ENCODE results near the gene GPR17.

Gene GPR17

DNA sequence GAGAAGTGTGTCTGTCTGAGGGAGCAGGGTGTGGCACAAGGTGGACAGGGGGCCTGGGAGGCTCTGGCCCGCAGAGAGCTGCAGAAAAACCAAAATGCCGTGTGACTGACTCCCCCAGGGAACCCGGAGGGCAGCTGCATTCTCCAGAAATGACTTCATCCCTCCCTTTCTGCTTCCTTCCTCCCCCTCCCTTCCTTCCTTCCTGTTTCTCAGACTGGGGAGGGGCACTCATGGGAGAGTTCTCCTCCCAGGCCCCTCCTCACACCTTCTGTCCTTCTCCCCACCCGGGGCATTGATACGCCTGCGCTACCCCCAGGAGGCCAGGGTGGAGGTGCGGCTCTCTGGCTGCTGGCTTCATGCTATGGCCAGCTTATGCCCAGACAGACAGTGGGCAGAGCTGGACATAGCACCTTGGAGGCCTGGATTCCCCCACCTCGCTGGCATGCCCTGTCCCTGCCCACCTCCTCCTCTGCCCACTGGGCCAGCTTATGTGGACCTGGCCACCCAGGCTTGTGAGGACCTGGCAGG lies 8.2 kb upstream of the GPR17 start:
- DNase-seq, result peak; percentile 37
- in situ Hi-C loops (cut with HindIII; ENCODE audit: low pct_ligation_motif_present, low sequenced_read_pairs), result no loop called here
- no peaks in the 10 kb centered on the region for H3K36me3 ChIP-seq (replicated peaks)
- H3K27me3 ChIP-seq (replicated peaks), result no peaks in the 10 kb centered on the region
- no peak overlapping the region for H3K27ac ChIP-seq
- no peak overlapping the region for H3K4me3 ChIP-seq (ENCODE audit: low read depth, low read length)
- no peak for TF ChIP-seq CTCF (IDR thresholded peaks at IDR 0.05; ENCODE audit: low read depth, low read length, missing control alignments)

DNA sequence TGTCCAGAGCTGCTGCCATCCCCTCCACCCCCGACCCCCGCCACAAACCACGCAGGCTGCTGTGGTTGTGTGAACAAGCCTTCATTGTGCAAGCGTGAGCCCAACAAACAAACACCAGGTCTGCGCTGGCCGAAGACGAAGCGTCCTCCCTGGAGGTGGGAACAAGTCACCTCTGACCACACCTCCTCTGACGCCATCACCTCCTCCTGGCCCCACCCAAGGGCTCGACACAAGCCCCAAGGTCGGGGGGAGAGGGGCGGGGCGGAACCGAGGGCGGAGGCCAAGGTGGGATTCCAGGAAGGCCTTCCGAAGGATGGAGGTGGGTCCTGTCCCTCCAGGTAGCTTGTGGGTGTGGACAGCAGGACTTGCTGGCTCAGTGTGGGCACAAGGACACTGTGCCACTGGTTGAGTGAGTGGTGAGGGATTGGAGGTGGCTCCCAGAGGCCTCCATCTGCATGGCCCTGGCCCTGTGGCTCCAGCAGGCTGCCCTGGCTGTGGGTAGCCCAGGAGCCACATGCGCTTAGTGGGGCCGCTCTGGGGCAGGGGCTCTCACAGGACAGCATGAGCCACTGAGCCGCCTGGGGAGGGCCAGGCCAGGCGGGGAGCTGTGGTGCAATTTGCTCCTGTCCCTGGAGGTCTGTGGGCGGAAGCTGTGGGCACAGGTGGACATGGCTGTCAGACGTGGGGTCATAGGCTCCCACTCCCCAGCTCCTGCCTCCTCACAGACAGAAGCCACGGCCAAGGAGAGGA lies 7.4 kb upstream of the GPR17 start:
- H3K36me3 ChIP-seq (replicated peaks), result no peaks in the 10 kb centered on the region
- no peak for DNase-seq
- in situ Hi-C loops (cut with HindIII; ENCODE audit: low pct_ligation_motif_present, low sequenced_read_pairs), result no loop called here
- no peaks in the 10 kb centered on the region for H3K27me3 ChIP-seq (replicated peaks)
- H3K27ac ChIP-seq, result no peak overlapping the region
- no peak overlapping the region for H3K4me3 ChIP-seq (ENCODE audit: low read depth, low read length)
- no peak for TF ChIP-seq CTCF (IDR thresholded peaks at IDR 0.05; ENCODE audit: low read depth, low read length, missing control alignments)

DNA sequence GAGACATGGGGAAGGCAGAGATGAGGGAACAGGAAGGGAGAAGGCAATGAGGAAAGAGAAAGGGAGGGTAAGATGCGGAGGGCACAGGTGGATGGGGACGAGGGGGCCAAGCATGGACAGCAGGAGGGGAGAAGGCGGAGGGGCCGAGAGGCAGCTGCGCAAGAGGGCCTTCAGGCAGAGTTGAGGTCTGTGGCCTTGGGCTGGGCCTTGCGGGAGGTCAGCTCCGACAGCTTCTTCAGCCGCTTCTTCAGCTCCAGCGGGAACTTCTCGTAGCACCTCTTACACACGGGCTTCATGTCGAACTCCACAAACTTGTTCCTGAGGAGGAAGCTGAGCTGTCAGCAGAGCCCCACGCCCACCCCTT lies 6.9 kb upstream of the GPR17 start:
- Histone ChIP-seq H3K27ac (no peak overlapping the region), H3K27me3 (replicated peaks) (no peaks in the 10 kb centered on the region), H3K36me3 (replicated peaks) (no peaks in the 10 kb centered on the region), H3K4me3 (ENCODE audit: low read depth, low read length) (no peak overlapping the region)
- in situ Hi-C loops (cut with HindIII; ENCODE audit: low pct_ligation_motif_present, low sequenced_read_pairs), result no loop called here
- TF ChIP-seq CTCF (IDR thresholded peaks at IDR 0.05; ENCODE audit: low read depth, low read length, missing control alignments), result no peak
- no peak for DNase-seq

DNA sequence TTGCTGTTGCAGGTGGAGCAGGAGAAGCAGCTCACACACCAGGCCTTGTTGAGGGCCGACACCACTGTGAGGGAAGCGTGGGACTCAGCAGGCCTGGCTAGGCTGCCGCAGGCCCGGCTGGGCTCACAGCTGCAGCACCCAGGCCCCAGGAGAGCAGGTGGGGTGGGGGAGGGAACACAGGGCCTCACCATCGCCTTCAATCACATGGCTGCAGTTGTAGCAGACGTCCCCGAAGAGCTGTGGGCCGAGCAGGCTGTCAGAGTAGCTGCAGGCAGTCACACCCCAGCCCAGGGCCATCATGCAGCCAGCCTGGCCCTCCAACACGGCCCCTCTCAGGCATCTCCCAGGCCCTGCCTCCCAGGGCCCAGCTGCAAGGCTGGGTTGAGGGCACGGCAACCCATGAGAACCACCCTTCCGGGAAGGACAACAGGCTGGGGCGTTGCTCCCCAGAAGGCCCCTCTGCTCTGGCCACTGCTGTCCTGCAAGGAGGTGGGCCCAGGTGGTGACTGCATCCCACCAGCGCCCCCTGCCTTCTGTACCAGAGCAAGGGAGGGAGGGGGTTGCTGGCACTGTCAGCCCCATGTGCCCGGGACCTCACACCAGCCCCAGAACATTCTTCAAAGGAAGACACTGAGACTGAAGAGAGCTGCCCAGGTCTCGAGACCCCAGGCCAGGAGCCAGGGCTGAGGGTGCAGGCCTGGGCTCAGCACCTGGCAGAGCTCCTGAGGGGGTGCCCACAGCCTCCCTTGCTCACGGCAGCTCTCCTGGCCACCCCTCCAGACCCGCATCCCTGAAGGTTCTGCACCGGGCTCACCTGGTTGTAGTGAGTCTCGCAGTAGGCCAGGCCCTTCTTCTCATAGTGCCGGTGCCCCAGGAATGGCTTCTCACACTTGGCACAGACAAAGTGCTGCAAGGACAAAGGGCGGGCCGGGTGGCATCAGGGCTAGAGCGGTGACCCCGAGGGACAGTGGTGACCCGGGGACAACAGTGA lies 5.6 kb upstream of the GPR17 start:
- in situ Hi-C loops (cut with HindIII; ENCODE audit: low pct_ligation_motif_present, low sequenced_read_pairs), result no loop called here
- H3K27ac ChIP-seq, result no peak overlapping the region
- DNase-seq, result no peak
- H3K36me3 ChIP-seq (replicated peaks), result no peaks in the 10 kb centered on the region
- no peaks in the 10 kb centered on the region for H3K27me3 ChIP-seq (replicated peaks)
- H3K4me3 ChIP-seq (ENCODE audit: low read depth, low read length), result no peak overlapping the region
- TF ChIP-seq CTCF (IDR thresholded peaks at IDR 0.05; ENCODE audit: low read depth, low read length, missing control alignments), result peak; percentile 49

GRCh38 chr2:127641133-127641532 lies 4.8 kb upstream of the GPR17 start:
- Histone ChIP-seq H3K27ac (no peak overlapping the region), H3K27me3 (replicated peaks) (no peaks in the 10 kb centered on the region), H3K4me3 (ENCODE audit: low read depth, low read length) (no peak overlapping the region), H3K36me3 (replicated peaks) (no peaks in the 10 kb centered on the region)
- DNase-seq, result no peak
- in situ Hi-C loops (cut with HindIII; ENCODE audit: low pct_ligation_motif_present, low sequenced_read_pairs), result no loop called here
- no peak for TF ChIP-seq CTCF (IDR thresholded peaks at IDR 0.05; ENCODE audit: low read depth, low read length, missing control alignments)

Measured in brain microvascular endothelial cell (primary cell).